G401.6 (cell line): Measurements from ENCODE around the gene GALNTL6.

Experiments used
- FAIRE-seq: peaks from 2 replicates; lab custom pipeline; 2012; peaks lifted over from hg19 to GRCh38; lab: Jason Lieb, UNC

GALNTL6 gene

DNA sequence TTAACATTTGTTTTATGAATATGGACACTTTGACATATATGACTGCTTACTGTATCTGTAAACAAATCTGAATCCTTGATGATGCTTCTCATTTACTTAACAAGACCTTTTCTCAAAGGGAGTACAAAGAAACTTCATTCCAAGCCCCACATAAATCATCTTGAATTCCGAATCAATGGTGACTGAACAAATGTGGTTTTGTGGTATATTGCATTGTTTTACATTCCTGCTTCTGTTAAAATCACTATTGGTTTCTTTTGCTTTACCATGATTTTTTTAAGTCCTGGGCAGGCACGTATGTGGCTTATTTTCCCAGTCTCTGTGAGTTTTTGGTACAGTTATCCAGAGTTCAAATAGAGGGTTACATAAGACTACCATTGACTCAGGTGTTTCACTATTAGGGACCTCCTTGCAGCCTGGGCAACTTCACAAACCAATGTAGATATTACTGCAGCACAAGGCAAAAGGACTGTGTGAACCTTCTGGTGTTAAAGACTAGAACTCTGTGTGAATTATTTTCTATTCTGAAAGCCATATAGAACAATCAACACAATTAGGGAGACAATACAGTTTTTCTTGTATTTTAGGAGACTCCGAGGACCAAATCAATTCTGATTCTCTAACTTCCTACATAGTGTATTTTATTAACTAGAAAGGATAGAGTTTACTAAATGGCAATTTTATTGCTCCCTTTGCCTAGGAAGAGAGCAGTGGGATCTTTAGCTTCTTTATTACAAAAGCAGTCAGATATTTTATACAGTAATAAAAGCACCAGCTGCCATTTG lies 196.4 kb downstream of the GALNTL6 start:
- FAIRE-seq: no peak

DNA sequence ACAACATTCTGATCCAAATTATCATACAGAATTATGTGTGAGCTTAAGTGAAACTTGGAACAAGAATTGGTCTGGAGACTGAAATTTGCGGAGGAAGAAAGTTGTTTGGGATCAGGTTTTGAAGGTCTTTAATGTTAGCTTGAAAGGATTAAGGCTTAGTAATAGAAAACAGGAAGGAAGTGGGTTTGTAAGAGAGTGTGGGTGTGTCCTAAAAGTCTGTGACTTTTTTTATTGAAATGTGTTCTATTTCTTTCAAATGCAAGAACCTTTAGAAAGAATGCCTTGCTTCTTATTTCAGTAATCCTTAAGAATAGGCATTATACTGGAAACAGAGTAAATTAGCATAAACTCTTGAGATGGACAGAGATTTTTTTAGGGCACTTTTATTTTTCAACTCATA lies 198.0 kb downstream of the GALNTL6 start:
- FAIRE-seq: no peak

DNA sequence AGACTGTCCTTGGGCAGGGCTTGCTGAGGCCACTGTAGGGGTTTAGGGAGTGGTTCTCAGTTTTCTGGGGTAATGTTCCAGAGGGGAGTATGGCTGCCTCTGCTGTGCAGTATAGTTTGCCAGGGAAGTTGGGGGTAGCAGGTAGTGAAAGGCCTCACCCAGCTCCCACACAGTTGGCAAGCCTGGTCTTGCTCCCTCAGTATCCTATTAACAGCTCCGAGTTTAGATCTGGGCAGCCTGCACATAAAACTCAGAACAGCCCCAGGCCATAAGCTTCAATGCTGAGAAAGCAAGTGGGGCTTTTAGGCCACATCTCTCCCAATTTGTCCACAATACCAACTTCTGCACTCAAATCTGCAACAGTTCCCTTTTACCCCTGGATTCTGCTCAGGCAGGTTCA lies 205.2 kb downstream of the GALNTL6 start:
- no peak for FAIRE-seq

DNA sequence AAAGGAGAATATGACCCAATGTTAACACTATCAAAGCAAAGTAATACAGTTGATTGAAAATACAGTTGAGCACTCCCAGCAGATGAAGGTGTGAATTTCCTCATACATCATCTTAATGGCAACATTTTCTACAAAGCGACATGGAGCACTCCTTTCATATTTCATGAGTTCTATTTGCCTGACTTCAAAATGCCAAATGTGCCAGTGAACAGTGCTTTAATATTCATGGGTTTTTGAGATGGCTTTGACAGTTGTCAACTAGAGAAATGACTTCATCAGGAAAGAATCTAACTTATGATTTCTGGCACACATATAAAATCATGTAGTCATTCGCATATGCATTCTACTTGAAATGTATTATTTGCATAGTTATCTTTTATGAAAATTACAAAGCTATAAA lies 222.4 kb downstream of the GALNTL6 start:
- FAIRE-seq: no peak

DNA sequence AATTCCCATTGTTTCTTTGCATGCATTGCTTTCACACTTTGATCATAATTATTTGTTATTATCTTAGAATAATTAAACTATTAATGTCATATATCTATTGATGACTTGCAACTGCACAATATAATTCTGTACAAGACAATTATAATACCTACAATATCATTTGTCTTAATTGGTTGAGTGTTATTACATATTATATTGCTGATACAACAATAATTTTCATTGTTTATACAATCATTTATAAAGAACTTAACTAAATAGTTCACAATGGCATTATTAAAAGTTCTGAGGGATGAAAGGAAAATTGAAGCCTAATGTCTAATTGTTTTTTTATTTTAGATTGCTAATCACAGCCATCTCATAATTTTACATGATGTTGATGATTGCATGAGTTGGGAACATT lies 227.6 kb downstream of the GALNTL6 start:
- no peak for FAIRE-seq

DNA sequence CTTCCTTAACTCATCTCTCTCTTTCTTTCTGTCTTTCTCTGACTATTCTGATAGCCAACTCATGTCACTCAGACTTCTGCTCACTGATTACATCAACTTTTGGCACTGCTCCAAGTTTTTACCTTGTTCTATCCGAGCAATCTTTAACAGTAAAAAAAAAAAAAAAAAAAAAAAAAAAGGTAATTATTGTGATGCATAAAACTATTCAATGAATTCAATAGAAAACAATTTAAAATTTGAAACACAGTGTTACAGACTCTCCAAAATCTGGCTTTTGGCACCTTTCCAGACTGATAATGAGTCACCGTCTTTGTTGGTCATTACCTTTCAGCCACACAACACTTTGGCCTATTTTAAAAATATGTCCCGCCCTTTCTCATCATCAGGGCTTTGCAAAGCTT lies 229.5 kb downstream of the GALNTL6 start:
- no peak for FAIRE-seq

DNA sequence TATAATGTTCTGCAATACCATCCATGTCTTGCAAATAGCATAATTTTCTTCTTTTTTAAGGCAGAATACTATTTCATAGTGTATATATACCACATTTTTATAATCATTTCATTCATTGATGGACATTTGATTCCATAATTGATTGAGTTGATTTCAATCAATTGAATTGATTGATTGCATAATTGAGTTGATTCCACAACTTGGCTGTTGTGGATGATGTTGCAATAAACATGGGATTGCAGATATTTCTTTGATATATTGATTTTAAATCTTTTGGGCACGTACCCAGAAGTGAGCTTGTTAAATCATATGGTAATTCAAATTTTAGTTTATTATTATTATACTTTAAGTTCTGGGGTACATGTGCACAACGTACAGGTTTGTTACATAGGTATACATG lies 232.8 kb downstream of the GALNTL6 start:
- no peak for FAIRE-seq

DNA sequence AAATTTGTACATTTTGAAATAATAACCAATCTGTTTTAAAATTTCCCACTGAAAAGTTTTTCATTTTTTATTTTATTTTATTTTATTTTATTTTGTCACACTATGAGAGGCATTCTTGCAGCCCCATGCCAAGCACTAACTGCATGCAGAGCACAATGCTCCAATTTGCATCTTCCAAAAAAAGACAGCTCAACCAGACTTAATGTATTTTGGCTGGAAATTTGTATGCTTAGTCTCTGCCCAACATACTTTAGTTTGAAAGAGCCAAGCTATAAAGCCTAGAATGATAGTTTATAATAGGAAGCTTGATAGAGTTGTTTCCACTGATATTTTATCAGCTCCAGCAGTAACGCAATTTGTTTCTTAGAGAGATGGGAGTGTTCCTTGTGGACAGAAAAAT lies 235.5 kb downstream of the GALNTL6 start:
- no peak for FAIRE-seq

DNA sequence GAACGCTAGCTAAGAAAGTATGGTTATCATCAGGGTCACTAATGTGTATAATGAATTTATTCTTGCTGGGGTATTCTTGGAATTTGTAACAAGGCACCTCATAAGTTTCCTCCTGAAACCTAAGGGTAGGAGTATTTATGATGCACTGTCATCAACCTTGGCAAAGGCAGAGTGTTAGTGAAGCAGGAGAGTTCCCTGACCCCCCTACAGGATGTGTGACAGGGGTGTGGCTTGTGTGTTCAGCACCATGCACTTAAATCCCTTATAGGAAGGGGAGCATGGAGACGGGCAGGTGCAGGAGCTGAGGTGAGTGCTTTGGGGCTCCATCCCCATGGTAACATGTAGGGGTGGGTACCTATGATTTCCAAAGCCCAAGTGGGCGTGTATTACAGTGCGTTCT lies 237.7 kb downstream of the GALNTL6 start:
- no peak for FAIRE-seq

DNA sequence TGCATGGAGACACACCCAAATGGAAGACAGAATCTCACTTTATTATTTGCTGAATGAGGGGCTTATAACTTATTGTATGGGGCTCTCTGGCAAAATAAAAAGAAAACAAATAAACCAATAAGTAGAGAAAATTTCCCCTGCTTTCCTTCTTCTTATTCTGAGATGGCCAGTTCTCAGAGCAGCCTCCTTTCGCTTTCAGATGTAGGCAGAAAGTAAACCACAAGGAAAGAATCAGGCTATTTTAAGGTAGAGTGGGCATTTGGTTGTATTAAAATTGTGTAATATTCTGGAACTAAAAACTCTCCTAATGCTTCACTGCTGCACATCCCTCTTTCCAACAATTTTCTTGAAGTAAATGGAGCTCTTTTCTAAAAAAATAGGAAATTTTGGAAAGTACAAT lies 241.8 kb downstream of the GALNTL6 start:
- FAIRE-seq: no peak

DNA sequence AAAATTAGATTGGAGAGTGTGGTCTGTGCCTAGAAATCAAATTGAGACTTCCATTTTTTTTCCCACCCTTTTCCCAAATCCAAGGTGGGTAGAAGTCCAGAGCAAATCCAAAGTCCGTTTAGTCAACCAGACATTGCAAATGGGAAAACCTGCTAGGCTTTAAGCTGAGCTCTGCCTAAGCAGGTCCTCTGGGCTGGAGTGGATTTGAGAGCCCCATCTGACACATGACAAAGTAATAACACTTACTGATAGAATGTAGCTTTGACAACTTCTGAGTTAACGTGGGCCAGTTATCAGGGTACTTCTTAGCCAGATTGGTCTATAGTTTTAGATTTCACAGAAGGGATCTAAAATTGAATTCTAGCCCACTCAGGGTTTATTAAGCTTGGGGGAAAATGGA lies 242.3 kb downstream of the GALNTL6 start:
- no peak for FAIRE-seq

DNA sequence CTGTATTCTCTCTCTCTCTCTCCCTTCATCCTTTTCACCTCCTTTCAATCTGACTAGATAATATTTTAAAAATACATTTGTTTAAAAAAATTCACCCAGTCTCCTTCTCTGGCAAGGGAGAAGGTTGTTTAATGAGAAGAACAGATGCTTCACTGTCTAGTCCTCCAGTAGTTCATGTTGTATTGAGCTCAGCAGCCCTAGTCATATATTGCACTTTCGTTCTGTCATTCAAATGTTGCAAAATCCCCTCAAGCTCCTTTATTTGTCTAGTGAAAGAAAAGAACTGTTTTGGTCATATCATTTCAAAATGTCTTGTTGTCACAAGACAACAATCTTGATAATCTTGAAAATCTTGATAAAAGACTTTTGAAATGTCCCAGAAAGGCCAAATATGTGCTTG lies 248.0 kb downstream of the GALNTL6 start:
- no peak for FAIRE-seq

DNA sequence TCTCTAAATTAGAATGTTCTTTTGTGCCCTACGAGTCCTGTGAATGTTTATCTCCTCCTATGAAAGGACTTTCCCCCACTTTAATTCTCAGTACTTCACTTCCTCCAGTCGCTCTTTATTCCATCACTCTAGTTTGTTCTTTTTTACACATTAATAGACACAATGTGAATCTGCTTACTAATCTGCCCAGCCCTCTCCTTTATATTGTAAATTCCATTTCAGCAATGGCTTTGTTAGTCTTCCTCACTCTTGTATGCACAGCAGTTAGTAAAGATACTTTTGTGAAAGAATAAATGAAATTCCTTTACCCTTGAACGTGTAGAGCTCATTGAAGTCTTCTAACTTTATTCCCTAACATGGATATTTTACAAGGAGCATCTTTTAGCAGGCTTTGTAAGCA lies 255.3 kb downstream of the GALNTL6 start:
- FAIRE-seq: no peak

DNA sequence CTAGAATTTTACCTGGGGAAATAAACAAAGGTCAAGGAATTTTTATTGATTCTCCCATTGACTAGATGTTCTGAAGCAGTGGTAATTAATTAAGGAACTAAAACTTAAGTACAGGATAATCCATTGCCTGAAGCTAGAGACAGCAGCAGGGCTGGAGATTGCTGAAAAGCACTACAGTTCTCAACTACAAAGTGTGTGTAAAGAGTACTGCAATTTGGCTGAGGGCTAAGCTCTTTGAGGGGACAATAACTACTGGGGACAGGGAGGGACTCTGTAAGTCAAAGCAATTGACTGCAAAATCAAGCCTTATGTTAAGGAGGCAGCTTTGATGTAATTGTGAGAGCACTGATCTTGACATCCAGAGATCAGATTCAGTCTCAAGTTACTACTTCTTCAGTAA lies 260.4 kb downstream of the GALNTL6 start:
- no peak for FAIRE-seq

DNA sequence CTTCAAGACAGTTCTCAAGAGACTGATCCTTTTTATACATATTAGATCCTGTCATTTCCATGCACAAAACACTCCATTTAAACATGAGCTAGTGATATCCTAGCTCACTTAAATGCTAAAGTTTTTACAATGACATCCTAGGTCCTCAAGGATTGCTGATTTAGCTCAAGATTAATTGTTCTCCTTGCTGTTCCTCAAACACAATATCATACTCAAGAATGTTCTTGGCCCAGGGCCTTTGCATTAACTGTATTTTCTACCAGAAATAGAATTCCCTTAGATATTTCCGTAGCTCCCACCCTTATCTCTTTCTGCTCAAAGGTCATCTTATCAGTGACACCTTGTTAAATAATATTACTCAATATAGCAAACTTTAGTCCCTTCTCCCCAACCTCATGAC lies 270.1 kb downstream of the GALNTL6 start:
- FAIRE-seq: no peak

DNA sequence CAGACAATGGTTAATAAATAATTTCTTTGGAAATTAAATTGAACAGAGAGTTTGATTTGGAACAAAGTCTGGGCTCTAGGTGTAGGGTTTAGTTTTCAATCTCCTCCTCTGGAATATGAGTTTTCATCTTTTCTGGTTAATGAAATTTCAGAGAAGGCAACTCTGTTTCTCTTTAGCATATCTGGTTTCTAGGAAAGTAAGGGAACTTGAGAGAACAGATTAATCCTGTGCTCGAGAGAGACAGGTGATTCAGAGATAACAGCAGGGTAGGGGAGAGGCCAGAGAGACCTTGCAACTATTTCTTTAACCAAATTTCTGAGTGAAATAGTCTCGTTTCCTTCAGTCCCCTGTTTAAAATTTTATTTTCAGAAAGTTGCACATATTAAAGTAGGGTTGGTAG lies 275.4 kb downstream of the GALNTL6 start:
- FAIRE-seq: no peak

DNA sequence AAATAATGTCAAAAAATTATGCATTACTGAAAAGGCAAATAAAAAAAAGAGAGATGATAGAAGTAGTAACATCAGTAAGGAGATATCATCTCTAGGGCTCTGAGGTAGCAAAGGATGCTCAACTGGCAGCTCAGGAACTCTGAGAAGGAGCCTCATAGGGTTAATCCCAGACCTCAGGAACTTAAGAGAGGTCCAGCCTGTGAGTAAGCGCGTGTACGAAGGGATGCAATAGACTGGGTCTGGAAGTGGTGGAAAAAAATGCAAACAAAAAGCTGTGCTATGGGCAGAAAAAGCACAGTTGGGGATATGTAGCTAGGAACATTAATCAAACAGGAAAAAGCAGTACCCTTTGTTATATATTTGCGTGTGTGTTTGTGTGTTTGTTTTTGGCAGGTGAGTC lies 282.0 kb downstream of the GALNTL6 start:
- no peak for FAIRE-seq

DNA sequence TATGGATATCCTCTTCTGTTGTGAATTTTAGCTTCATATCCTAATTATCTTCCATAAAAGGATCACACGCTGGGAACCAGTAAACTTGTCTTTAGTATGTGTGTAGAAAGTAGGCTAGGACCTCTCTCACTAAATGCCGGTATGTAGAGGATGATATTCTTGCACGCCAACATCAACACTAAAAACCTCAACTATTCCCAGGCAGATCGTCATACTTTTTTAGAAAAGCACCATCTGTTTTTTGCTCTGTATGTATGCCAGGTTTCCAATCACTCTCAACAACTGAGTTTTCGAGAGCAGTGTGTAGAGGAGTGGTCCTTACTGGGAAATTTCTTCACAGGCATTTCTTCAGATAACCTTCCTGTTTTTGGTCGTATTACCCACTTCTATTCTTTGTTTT lies 283.6 kb downstream of the GALNTL6 start:
- FAIRE-seq: no peak

DNA sequence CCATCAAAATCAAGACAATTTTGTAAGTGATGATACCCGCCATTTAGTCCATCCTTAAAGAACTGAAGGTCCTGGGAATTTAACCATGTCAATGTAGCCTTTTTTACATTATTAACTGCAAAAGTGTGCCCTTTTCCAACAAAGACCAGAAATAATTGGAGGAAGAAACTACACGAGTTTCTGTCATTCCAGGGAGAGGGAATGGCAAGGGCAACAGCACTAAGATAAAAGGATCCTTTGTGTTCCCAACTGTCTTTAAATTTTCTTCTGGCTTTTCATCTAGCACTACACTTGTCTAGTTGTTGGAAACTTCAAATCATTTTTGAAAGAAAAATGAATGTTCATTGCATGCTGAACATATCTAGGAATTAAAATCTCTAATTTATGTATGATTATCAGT lies 286.2 kb downstream of the GALNTL6 start:
- FAIRE-seq: no peak

DNA sequence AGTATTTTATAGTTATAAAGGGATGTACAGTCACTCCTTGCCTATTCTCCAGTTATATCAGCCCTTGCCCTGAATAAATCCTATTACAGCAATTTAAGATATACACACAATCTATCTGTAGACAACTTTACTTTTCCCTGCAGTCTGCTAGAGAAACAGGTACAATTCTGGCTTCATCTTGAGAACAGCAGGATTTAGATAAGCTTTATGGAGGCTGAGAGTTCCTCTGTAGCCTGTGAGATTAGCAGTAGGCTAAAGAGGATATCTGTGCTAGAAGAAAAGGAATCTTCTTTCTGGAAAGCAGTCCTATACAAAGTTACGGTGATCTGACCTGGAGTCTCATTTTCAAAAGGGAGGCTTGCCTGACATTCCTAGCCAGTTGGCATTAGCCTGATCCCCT lies 290.3 kb downstream of the GALNTL6 start:
- FAIRE-seq: no peak

DNA sequence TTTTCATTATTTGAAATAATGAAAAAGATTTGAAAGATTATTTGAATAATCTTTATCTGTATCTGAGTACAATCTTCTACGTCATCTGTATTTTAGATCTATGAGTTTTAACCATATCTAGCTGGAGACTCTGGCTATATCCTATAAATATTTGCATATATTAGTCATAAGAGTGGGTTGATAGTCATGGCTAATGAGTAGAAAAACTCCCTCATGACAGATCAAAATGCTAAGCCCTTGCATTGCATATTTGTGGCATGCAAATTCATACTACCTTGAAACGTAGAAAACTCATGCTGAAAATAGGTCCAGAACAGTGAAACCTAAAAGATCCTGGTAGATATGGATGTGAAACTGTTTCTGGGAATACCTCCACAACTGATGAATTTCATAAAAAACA lies 291.3 kb downstream of the GALNTL6 start:
- no peak for FAIRE-seq

DNA sequence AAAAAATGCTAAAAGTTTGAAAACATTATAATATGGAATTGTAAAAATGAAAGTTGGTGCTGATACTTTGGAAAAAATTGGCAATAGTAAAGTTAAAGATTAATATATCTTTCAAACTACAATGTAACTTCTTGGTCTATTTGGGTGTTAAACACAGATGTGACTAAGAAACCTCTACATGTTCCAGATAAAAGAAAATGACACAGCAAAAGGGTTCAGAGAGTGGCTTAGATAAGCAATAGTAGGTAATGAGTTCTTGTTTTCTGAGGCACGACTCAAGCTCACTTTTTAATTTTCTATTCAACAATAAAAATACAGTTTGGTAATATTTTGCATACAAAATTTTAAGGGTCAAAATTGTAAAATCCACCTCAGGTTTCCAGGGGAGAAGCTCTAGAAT lies 292.7 kb downstream of the GALNTL6 start:
- FAIRE-seq: no peak

DNA sequence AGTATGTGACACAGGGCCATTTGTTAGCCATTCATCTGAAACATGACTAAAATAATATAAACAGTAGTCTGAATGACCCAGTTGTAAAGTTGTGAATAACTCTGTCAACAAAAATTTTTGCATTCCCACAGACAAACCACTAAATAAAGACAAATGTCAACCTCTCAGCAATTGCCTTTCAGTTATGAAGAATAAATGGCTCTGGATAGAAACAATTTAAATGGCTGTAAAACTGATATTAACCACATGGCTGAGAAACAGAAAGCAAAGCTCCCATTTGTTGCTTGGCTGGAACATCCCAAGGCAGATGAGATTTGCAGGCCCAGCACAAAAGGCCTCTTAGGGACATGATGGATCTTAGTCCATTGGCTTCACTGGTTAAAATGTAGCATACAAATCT lies 296.3 kb downstream of the GALNTL6 start:
- FAIRE-seq: no peak

DNA sequence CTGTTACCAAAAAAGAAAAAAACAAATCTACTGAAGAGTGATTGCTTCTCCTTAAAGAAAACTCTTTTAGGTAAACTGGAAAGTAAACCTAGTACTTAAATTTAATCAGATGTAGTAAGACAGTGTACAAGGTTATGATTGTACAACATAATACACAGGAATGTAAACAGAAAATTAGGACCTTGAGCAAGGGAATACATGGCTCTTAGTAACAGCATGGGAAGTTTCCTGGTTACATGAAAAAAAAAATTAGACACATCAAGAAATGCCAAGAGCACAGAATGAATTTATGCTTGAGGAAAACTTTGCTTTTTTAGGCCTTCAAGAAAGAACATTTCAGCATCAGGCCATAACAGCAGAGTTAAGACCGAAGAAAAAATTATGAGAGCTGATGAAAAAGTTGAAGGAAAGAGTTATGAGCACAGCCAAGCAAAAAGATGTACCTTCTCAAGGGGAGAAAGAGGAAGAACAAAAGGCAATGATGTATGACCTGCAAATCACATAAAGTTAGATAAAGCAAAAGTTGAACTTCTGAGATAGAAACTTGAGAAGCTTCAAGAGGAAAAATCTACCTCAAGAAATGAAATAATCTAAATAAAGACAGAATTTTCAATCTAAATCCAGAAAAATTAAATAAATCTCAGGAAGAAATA lies 311.6 kb downstream of the GALNTL6 start:
- no peak for FAIRE-seq
